Measurements from ENCODE around the gene CARD18. TPM values are rescaled to one million over a fixed set of nuclear protein-coding genes. Genes with fewer than 3 reads are reported as not detected.

Gene CARD18
- total RNA-seq, 2 experiments from 2014 or later = not detected

DNA sequence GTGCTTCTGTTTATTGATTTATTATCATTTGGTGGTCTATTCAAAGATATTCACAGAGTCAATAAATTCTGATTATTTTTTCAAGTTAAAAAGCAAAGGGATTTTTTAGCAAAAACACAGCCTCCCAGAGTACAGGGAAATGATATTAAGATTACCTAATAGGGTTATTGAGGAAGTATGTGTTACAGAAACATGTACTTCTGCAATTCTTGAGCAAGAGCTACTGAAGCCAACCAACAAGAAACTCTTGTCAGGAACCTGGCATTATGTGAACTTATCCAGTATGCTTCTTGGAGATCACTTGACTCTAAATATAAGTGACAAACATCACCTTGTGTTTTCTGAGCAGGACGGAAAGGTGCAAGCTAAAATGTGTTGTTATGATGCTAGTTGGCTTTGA lies 42.0 kb upstream of the CARD18 start:
- Mint-ChIP-seq H3K9me3 (no peaks in the 10 kb centered on the region), H3K4me1 (ENCODE audit: low read depth) (no peaks in the 10 kb centered on the region), H3K36me3 (ENCODE audit: low read depth) (no peaks in the 10 kb centered on the region), H3K4me3 (no peak overlapping the region), H3K27ac (no peak overlapping the region), H3K27me3 (peaks cover 26% of the 10 kb centered on the region)
- H3K4me1 ChIP-seq (ENCODE audit: insufficient read depth, low read length) = no peaks in the 10 kb centered on the region
- H3K4me3 ChIP-seq (ENCODE audit: low read length) = no peak overlapping the region
- no peaks in the 10 kb centered on the region for H3K9me3 ChIP-seq (ENCODE audit: control insufficient read depth in 1 of 2, insufficient read depth in 1 of 2, low read length in 2 of 2)
- intact Hi-C loops (cut with DNase I, micrococcal nuclease) = no loop called here
- no peak for ATAC-seq (ENCODE audit: poor library complexity)
- TF ChIP-seq, protein P1, sequence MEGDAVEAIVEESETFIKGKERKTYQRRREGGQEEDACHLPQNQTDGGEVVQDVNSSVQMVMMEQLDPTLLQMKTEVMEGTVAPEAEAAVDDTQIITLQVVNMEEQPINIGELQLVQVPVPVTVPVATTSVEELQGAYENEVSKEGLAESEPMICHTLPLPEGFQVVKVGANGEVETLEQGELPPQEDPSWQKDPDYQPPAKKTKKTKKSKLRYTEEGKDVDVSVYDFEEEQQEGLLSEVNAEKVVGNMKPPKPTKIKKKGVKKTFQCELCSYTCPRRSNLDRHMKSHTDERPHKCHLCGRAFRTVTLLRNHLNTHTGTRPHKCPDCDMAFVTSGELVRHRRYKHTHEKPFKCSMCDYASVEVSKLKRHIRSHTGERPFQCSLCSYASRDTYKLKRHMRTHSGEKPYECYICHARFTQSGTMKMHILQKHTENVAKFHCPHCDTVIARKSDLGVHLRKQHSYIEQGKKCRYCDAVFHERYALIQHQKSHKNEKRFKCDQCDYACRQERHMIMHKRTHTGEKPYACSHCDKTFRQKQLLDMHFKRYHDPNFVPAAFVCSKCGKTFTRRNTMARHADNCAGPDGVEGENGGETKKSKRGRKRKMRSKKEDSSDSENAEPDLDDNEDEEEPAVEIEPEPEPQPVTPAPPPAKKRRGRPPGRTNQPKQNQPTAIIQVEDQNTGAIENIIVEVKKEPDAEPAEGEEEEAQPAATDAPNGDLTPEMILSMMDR (IDR thresholded peaks at IDR 0.05) = no peak
- H3K27ac ChIP-seq (ENCODE audit: low read depth in 1 of 2, low read length in 2 of 2) = no peak overlapping the region
- H3K27me3 ChIP-seq (ENCODE audit: control insufficient read depth in 1 of 2, insufficient read depth in 2 of 2, low read length in 2 of 2) = peaks cover 0 to 4% of the 10 kb centered on the region in 2 experiments
- ChIA-PET POLR2A (no interaction called here), CTCF (no interaction called here)
- no peaks in the 10 kb centered on the region for H3K36me3 ChIP-seq (ENCODE audit: insufficient read depth, low read length)
- DNase-seq = peak in 3 of 14 experiments; percentile 11 to 43 (median 30)

DNA sequence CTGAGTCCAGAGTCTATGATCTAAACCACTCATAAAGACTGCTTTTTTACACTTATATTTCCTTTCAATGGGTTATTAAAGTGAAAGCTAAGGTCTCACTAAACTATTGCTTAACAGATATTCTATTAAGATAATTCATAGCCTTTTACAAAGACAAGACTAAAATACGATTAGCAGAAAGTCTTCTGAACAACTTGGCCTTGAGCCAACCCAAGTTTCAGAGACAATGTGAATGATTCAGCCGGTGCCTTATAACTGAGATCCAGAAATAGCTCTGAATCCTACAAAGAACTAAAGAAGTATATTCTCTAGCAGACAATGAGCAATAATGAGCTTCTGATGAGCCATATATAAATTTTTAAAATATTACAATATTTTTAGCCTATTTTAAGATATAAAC lies 41.5 kb upstream of the CARD18 start:
- POLR2A ChIA-PET = no interaction called here
- Histone ChIP-seq H3K9me3 (ENCODE audit: control insufficient read depth in 1 of 2, insufficient read depth in 1 of 2, low read length in 2 of 2) (no peaks in the 10 kb centered on the region), H3K36me3 (ENCODE audit: insufficient read depth, low read length) (no peaks in the 10 kb centered on the region), H3K4me3 (ENCODE audit: low read length) (no peak overlapping the region), H3K27ac (ENCODE audit: low read depth in 1 of 2, low read length in 2 of 2) (no peak overlapping the region), H3K27me3 (ENCODE audit: control insufficient read depth in 1 of 2, insufficient read depth in 2 of 2, low read length in 2 of 2) (peaks cover 0 to 4% of the 10 kb centered on the region in 2 experiments), H3K4me1 (ENCODE audit: insufficient read depth, low read length) (no peaks in the 10 kb centered on the region)
- H3K36me3 Mint-ChIP-seq (ENCODE audit: low read depth) = no peaks in the 10 kb centered on the region
- TF ChIP-seq, protein P1 (IDR thresholded peaks at IDR 0.05) = no peak
- H3K27me3 Mint-ChIP-seq = peaks cover 26% of the 10 kb centered on the region
- no peak overlapping the region for H3K27ac Mint-ChIP-seq
- no peak for ATAC-seq (ENCODE audit: poor library complexity)
- peak in 2 of 14 experiments; percentile 57 for DNase-seq
- CTCF ChIA-PET = no interaction called here
- H3K4me3 Mint-ChIP-seq = no peak overlapping the region
- intact Hi-C loops (cut with DNase I, micrococcal nuclease) = no loop called here
- no peaks in the 10 kb centered on the region for H3K9me3 Mint-ChIP-seq
- H3K4me1 Mint-ChIP-seq (ENCODE audit: low read depth) = no peaks in the 10 kb centered on the region

DNA sequence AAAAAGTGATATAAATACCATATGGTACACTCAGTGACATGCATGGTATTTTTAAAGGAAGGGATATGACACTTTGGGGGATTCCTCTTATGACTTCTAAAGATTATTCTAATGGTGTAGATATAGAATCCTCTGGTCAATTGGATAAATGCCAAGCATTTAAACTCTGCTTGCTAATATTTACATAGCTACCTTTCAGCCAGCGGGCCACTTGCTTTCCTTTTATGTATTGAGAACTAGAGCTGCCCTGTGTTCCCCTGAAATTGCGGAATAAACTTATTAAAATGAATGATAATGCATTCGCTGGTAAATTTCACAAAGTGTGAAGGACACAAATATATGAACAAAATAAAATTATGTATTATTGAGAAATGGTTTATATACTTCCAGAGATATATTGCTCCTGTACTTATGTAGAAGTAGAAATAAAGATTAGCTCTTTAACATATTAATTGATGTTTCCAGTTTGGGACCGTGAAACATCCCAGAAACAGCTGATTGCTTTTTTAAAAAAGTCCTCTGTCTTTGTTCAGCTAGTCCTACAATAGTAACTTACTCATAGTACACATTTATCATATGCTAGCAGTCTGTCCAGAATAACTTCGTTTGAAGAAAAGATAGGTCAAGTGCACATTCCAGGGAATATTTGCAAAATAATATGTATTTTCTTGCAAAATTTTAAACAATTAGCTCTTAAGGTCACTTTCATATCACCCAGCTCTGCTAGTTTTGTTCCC lies 40.1 kb upstream of the CARD18 start:
- Histone ChIP-seq H3K4me1 (ENCODE audit: insufficient read depth, low read length) (no peaks in the 10 kb centered on the region), H3K36me3 (ENCODE audit: insufficient read depth, low read length) (no peaks in the 10 kb centered on the region), H3K27me3 (ENCODE audit: control insufficient read depth in 1 of 2, insufficient read depth in 2 of 2, low read length in 2 of 2) (peaks cover 0 to 4% of the 10 kb centered on the region in 2 experiments), H3K9me3 (ENCODE audit: control insufficient read depth in 1 of 2, insufficient read depth in 1 of 2, low read length in 2 of 2) (no peaks in the 10 kb centered on the region), H3K4me3 (ENCODE audit: low read length) (no peak overlapping the region), H3K27ac (ENCODE audit: low read depth in 1 of 2, low read length in 2 of 2) (no peak overlapping the region)
- no peak overlapping the region for H3K4me3 Mint-ChIP-seq
- intact Hi-C loops (cut with DNase I, micrococcal nuclease) = no loop called here
- no peak for ATAC-seq (ENCODE audit: poor library complexity)
- no peak for DNase-seq
- no peaks in the 10 kb centered on the region for H3K36me3 Mint-ChIP-seq (ENCODE audit: low read depth)
- no peak overlapping the region for H3K27ac Mint-ChIP-seq
- no peaks in the 10 kb centered on the region for H3K9me3 Mint-ChIP-seq
- ChIA-PET CTCF (no interaction called here), POLR2A (no interaction called here)
- peaks cover 26% of the 10 kb centered on the region for H3K27me3 Mint-ChIP-seq
- TF ChIP-seq, protein P1 (IDR thresholded peaks at IDR 0.05) = no peak
- H3K4me1 Mint-ChIP-seq (ENCODE audit: low read depth) = no peaks in the 10 kb centered on the region
